Measurements from ENCODE around the gene CEP135. TPM values are rescaled to one million over a fixed set of nuclear protein-coding genes. Genes with fewer than 3 reads are reported as not detected.
"Not testable (repeated sequence)": the region's sequence is repeated elsewhere in the genome, so short reads cannot be mapped to it uniquely, and the experiment has no call there.

The CEP135 gene
- total RNA-seq, 2 experiments from 2014 or later, result 18.0 to 18.8 TPM

GRCh38 chr4:55949482-55949802 is 697 bp downstream of the CEP135 start:
- CTCF ChIA-PET, result interaction anchor here (0.6 to 2.8 kb wide), 34 partner anchors 8 to 1029 kb away, joined by 3 to 24 read pairs (median 4); partner anchors contain the start of genes AASDH, EXOC1, NOA1 and PAICS

DNA sequence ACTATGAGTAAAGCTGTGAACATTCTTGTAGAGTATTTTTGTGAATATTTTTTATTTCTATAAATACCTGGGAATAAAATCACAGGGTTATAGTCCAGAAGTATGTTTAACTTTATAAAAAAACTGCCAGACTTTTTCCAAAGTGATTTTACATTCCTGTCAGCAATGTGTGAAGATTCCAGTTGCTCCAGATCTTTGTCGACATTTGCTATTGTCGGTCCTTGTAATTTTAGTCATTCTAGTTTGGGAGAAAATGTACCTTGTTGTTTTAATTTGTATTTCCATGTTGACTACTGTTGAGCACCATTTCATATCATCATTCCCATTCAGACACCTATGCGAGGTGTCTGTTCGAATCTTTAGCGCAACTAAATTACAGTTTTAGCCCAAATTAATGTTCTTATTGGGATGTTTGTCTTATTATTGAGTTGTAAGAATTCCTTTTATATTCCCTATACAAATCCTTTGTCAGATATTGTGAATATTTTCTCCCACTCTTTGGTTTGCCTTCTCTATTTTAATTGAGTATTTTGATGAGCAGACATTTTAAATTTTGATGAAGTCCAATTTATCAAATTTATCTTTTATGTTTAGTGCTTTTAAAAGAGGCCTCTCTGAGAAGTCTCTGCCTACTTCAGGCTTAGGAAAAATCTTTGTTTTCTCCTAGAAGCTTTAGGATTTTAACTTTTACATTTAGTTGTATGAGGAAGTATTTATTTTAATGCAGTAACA is 2.6 kb downstream of the CEP135 start:
- Mint-ChIP-seq H3K27ac (no peak overlapping the region), H3K4me3 (no peak overlapping the region), H3K27me3 (no peaks in the 10 kb centered on the region), H3K9me3 (no peaks in the 10 kb centered on the region), H3K4me1 (peaks cover 41% of the 10 kb centered on the region), H3K36me3 (ENCODE audit: low read depth) (peaks cover 38% of the 10 kb centered on the region)
- DNase-seq, result no peak
- ChIA-PET POLR2A (no interaction called here), CTCF (no interaction called here)

More at GRCh38 chr4:55949482-55949802, 697 bp downstream of the CEP135 start:
- Mint-ChIP-seq H3K36me3 (ENCODE audit: low read depth) (peaks cover 25% of the 10 kb centered on the region), H3K9me3 (peaks cover 7% of the 10 kb centered on the region), H3K4me3 (peak overlapping the region; percentile 78), H3K4me1 (peaks cover 46% of the 10 kb centered on the region), H3K27me3 (no peaks in the 10 kb centered on the region), H3K27ac (peak overlapping the region; percentile 94)
- DNase-seq, result no peak
- POLR2A ChIA-PET, result interaction anchor here (0.7 to 3.4 kb wide), 17 partner anchors 8 to 1029 kb away, joined by 3 to 27 read pairs (median 6); partner anchors contain the start of genes AASDH, EXOC1, NOA1 and PAICS

GRCh38 chr4:55955710-55956109 is 7.0 kb downstream of the CEP135 start:
- Mint-ChIP-seq H3K36me3 (ENCODE audit: low read depth) (peaks cover 59% of the 10 kb centered on the region), H3K4me3 (no peak overlapping the region), H3K4me1 (peaks cover 8% of the 10 kb centered on the region), H3K27ac (no peak overlapping the region), H3K27me3 (no peaks in the 10 kb centered on the region), H3K9me3 (no peaks in the 10 kb centered on the region)
- ChIA-PET CTCF (no interaction called here), POLR2A (no interaction called here)
- no peak for DNase-seq

- H3K27ac Mint-ChIP-seq, result no peak overlapping the region
- H3K27me3 Mint-ChIP-seq, result no peaks in the 10 kb centered on the region
- ChIA-PET POLR2A (interaction anchor here (0.8 kb wide), 1 partner anchor 11 kb away, joined by 5 read pairs; the partner anchor contains the start of gene CEP135), CTCF (interaction anchor here (0.6 to 2.1 kb wide), 2 partner anchors 12 to 65 kb away, joined by 3 to 15 read pairs; partner anchors contain the start of gene CEP135)
- no peak for DNase-seq
- no peaks in the 10 kb centered on the region for H3K9me3 Mint-ChIP-seq
- peaks cover 58% of the 10 kb centered on the region for H3K36me3 Mint-ChIP-seq (ENCODE audit: low read depth)
- no peaks in the 10 kb centered on the region for H3K4me1 Mint-ChIP-seq
- H3K4me3 Mint-ChIP-seq, result no peak overlapping the region
These were observed 10.9 kb downstream of the CEP135 start for GRCh38 chr4:55959655-55960054.

DNA sequence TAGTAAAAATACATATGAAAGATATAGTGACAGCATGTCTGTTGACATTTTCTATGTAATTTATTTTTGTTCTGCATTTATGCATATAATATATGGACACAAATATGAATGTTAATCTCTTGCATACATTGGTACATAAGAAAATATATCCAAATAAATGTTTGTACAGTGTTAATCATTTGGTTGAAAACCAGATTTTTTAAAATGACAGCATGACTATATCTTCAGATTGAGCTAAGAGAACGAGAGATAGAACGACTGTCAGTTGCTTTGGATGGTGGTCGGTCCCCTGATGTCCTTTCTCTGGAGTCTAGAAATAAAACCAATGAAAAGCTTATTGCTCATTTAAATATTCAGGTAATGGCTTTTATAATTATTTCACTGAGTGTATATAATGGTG is 15.3 kb downstream of the CEP135 start:
- ChIA-PET POLR2A (interaction anchor here (1.6 kb wide), 1 partner anchor 16 kb away, joined by 4 read pairs; the partner anchor contains the start of gene CEP135), CTCF (interaction anchor here (2.2 kb wide), 1 partner anchor 15 kb away, joined by 7 read pairs; the partner anchor contains the start of gene CEP135)
- no peaks in the 10 kb centered on the region for H3K4me1 Mint-ChIP-seq
- H3K27ac Mint-ChIP-seq, result no peak overlapping the region
- no peaks in the 10 kb centered on the region for H3K9me3 Mint-ChIP-seq
- H3K36me3 Mint-ChIP-seq (ENCODE audit: low read depth), result peaks cover 52% of the 10 kb centered on the region
- H3K4me3 Mint-ChIP-seq, result no peak overlapping the region
- DNase-seq, result no peak
- H3K27me3 Mint-ChIP-seq, result no peaks in the 10 kb centered on the region

GRCh38 chr4:55965585-55965984 is 16.8 kb downstream of the CEP135 start:
- CTCF ChIA-PET, result interaction anchor here (0.8 to 2.2 kb wide), 2 partner anchors 8 to 17 kb away, joined by 3 to 7 read pairs; partner anchors contain the start of gene CEP135
- POLR2A ChIA-PET, result no interaction called here
- Mint-ChIP-seq H3K4me1 (no peaks in the 10 kb centered on the region), H3K27ac (no peak overlapping the region), H3K27me3 (no peaks in the 10 kb centered on the region), H3K36me3 (ENCODE audit: low read depth) (peaks cover 42% of the 10 kb centered on the region), H3K9me3 (no peaks in the 10 kb centered on the region), H3K4me3 (no peak overlapping the region)
- no peak for DNase-seq

- CTCF ChIA-PET, result interaction anchor here (2.2 kb wide), 1 partner anchor 18 kb away, joined by 7 read pairs; the partner anchor contains the start of gene CEP135
- H3K4me3 Mint-ChIP-seq, H3K27me3 Mint-ChIP-seq, DNase-seq, H3K27ac Mint-ChIP-seq, H3K4me1 Mint-ChIP-seq, H3K9me3 Mint-ChIP-seq, POLR2A ChIA-PET: not testable (repeated sequence)
- peaks cover 41% of the 10 kb centered on the region for H3K36me3 Mint-ChIP-seq (ENCODE audit: low read depth)
These were observed 17.6 kb downstream of the CEP135 start for GRCh38 chr4:55966324-55966723.

DNA sequence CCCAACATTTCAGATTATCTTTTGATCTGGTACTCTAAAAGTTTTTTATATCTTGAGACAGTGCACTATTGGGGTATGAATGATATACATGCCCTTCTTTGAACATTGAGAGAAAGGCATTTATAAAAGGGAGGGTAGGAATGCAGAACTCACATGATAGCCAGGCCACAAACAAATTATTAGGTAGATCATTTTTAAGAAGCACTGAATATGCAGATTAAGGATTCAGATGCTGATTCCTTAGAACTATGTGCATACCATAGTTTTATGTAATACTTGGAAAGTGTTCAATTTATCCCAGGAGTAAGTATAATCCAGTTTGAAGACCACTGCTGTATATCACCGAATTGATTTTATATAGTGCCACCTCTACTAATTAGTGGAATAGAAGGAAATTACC is 18.6 kb downstream of the CEP135 start:
- Mint-ChIP-seq H3K27ac (no peak overlapping the region), H3K9me3 (no peaks in the 10 kb centered on the region), H3K27me3 (no peaks in the 10 kb centered on the region), H3K4me3 (no peak overlapping the region), H3K36me3 (ENCODE audit: low read depth) (peaks cover 44% of the 10 kb centered on the region), H3K4me1 (no peaks in the 10 kb centered on the region)
- CTCF ChIA-PET, result no interaction called here
- POLR2A ChIA-PET, result no interaction called here
- DNase-seq, result no peak

DNA sequence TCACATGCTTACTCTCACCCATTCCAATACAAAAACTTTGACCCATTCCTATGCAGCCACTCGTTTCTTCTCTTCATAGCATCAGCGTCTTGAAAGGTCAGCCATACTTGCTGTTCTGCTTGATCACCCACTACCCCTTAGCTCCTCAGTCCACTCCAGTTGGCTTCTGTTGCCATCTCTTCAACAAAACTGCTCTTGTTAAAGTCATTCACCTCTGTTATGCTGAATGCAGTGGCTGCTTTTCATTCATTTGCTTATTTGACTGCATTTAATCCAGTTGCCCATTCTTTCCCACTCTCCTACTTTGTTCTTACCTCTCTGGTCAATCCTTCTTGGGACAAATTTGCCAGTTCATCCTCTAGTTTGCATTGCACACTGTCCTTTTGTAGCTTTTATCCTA is 24.9 kb downstream of the CEP135 start:
- H3K36me3 Mint-ChIP-seq (ENCODE audit: low read depth), result peaks cover 35% of the 10 kb centered on the region
- DNase-seq, result no peak
- ChIA-PET CTCF (no interaction called here), POLR2A (no interaction called here)
- H3K4me3 Mint-ChIP-seq, result no peak overlapping the region
- no peaks in the 10 kb centered on the region for H3K4me1 Mint-ChIP-seq
- H3K27ac Mint-ChIP-seq, result no peak overlapping the region
- H3K9me3 Mint-ChIP-seq, result no peaks in the 10 kb centered on the region
- H3K27me3 Mint-ChIP-seq, result no peaks in the 10 kb centered on the region

DNA sequence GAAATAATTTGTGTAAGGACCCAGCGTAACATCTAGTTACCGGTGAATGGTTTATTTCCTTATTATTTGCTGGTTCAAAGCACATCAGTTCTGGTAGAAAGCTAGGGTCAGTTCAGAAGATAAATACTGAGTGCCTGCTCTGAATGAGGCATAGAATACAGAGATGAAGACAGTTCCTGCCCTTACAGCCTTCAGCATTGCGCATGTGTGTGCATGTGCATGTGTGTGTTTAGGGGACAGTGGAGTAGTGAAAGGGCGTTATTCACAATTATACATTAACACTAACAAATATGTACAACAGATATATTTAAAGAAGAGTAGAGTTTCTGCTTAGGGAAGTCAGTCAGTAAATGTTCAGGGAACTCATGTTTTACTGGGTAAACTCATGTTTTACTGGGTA is 29.1 kb downstream of the CEP135 start:
- H3K4me1 Mint-ChIP-seq, result no peaks in the 10 kb centered on the region
- DNase-seq, result no peak
- no peak overlapping the region for H3K4me3 Mint-ChIP-seq
- H3K27me3 Mint-ChIP-seq, result no peaks in the 10 kb centered on the region
- ChIA-PET POLR2A (no interaction called here), CTCF (no interaction called here)
- H3K27ac Mint-ChIP-seq, result no peak overlapping the region
- no peaks in the 10 kb centered on the region for H3K9me3 Mint-ChIP-seq
- H3K36me3 Mint-ChIP-seq (ENCODE audit: low read depth), result peaks cover 57% of the 10 kb centered on the region

DNA sequence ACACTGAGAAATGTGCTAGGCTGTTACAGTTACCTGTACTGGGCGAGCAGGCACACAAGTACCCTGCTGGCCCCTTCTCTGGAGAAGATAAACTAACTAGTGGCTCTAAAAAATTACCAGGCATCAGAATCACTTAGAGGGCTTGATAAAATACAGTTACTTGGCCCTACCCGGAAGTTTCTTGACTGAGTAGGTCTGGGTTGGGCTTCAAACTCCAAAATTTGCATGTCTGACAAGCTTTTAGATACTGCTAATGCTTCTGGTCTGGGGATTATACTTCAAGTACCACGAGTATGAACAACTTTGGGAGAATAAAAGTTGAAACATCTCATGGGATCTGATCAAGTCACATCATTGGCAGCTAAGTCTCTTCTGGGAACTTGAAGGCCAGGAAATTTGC is 30.8 kb downstream of the CEP135 start:
- Mint-ChIP-seq H3K9me3 (no peaks in the 10 kb centered on the region), H3K27ac (no peak overlapping the region), H3K4me3 (no peak overlapping the region), H3K4me1 (no peaks in the 10 kb centered on the region), H3K27me3 (no peaks in the 10 kb centered on the region), H3K36me3 (ENCODE audit: low read depth) (peaks cover 56% of the 10 kb centered on the region)
- CTCF ChIA-PET, result no interaction called here
- POLR2A ChIA-PET, result no interaction called here
- DNase-seq, result no peak

- Mint-ChIP-seq H3K27ac (no peak overlapping the region), H3K27me3 (no peaks in the 10 kb centered on the region), H3K4me1 (no peaks in the 10 kb centered on the region), H3K9me3 (no peaks in the 10 kb centered on the region), H3K4me3 (no peak overlapping the region), H3K36me3 (ENCODE audit: low read depth) (peaks cover 51% of the 10 kb centered on the region)
- CTCF ChIA-PET, result interaction anchor here (1.4 kb wide), 1 partner anchor 32 kb away, joined by 5 read pairs; the partner anchor contains the start of gene CEP135
- POLR2A ChIA-PET, result no interaction called here
- no peak for DNase-seq
These were observed 32.0 kb downstream of the CEP135 start for GRCh38 chr4:55980725-55981124.

DNA sequence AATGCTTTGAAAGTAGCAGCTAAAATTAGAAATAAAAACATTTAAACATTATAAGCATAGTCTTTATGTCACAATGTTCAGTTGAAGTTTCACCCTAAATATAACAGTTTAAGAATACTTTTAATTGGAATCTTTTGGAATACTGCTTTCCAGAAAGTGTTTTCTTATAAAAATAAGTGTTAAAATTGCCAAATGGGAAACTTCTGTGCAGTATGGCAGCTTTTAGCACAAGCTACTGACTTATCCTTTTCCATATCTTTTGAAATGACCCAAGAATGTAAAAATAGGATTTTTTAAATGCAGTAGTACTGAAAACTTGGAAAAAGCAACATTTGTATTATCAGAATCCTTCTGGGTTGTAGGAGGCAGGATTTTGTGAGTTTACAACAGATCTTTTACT is 34.2 kb downstream of the CEP135 start:
- ChIA-PET CTCF (interaction anchor here (1.5 kb wide), 1 partner anchor 34 kb away, joined by 3 read pairs; the partner anchor contains the start of gene CEP135), POLR2A (no interaction called here)
- peaks cover 59% of the 10 kb centered on the region for H3K36me3 Mint-ChIP-seq (ENCODE audit: low read depth)

GRCh38 chr4:55989766-55990165 is 41.0 kb downstream of the CEP135 start:
- H3K36me3 Mint-ChIP-seq (ENCODE audit: low read depth), result peaks cover 34% of the 10 kb centered on the region
- peaks cover 28% of the 10 kb centered on the region for H3K4me1 Mint-ChIP-seq
- H3K27ac Mint-ChIP-seq, result no peak overlapping the region

More for the DNA sequence above, 34.2 kb downstream of the CEP135 start:
- no peaks in the 10 kb centered on the region for H3K27me3 Mint-ChIP-seq
- H3K4me3 Mint-ChIP-seq, result no peak overlapping the region
- DNase-seq, result no peak
- no peak overlapping the region for H3K27ac Mint-ChIP-seq
- no peaks in the 10 kb centered on the region for H3K4me1 Mint-ChIP-seq
- no peaks in the 10 kb centered on the region for H3K9me3 Mint-ChIP-seq

More at GRCh38 chr4:55989766-55990165, 41.0 kb downstream of the CEP135 start:
- POLR2A ChIA-PET, result no interaction called here
- DNase-seq, result no peak
- H3K9me3 Mint-ChIP-seq, result no peaks in the 10 kb centered on the region
- CTCF ChIA-PET, result no interaction called here
- H3K4me3 Mint-ChIP-seq, result no peak overlapping the region
- no peaks in the 10 kb centered on the region for H3K27me3 Mint-ChIP-seq

Data from activated CD4-positive, alpha-beta memory T cell treated with anti-CD3 and anti-CD28 coated beads, Interleukin-2, amount 10 ng/mL, durations not matched to agents 7 days and 5 days (primary cell).